ENCODE measurements around the gene OVAAL.

DNA sequence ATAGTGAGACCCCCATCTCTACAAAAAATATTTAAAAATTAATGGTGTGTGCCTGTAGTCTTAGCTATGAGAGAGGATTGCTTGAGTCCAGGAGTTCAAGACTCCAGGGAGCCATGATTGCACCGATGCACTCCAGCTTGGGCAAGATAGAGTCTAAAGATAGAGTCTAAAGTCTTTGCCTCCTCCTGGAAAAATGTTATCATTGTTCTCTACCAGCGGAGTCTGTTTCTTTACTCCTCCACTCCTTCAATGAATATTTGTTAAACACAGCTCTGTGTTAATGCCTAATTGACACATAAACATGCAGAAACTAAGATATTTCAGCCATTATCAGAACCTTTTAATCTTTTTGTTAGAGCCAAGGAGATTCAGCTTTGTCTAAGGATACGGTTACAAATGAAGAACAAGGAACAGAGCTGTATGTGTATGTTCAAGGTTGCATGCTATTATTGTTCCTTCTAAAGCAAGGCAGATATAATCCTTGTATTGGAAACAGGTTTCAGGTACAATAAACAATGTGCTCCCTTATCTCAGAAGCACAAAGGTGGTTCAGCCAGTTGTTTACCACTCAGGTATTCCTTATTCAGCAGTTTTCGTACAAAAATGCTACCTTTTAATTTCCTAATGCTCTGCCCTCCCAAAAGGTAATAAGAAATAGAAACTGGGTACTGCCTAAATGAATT lies 15.4 kb downstream of the OVAAL start:
- TF ChIP-seq POLR2A (IDR thresholded peaks at IDR 0.05), result no peak
- TF ChIP-seq, protein P1, sequence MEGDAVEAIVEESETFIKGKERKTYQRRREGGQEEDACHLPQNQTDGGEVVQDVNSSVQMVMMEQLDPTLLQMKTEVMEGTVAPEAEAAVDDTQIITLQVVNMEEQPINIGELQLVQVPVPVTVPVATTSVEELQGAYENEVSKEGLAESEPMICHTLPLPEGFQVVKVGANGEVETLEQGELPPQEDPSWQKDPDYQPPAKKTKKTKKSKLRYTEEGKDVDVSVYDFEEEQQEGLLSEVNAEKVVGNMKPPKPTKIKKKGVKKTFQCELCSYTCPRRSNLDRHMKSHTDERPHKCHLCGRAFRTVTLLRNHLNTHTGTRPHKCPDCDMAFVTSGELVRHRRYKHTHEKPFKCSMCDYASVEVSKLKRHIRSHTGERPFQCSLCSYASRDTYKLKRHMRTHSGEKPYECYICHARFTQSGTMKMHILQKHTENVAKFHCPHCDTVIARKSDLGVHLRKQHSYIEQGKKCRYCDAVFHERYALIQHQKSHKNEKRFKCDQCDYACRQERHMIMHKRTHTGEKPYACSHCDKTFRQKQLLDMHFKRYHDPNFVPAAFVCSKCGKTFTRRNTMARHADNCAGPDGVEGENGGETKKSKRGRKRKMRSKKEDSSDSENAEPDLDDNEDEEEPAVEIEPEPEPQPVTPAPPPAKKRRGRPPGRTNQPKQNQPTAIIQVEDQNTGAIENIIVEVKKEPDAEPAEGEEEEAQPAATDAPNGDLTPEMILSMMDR (IDR thresholded peaks at IDR 0.05), result no peak

All from body of pancreas (tissue), 4 donors.